Measurements from ENCODE around the gene GXYLT1.

DNA sequence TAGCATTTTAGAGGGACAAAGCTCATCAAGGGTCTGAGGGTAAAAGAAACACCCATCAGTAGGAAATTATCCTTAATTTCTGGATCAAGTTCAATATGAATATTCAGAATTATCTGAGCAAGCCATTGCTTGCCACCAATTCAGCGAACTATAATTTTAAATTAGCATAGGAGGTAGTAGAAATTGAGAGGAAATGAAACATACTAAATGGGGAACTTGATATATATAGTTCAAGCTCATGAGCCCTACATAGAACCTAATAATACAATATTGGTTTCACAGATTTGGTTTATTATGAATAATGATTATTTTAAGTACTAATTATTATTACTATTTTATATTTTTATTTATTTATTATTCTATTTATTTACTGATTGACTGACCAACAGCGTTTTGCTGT, 42.1 kb upstream of the GXYLT1 start:
- TF ChIP-seq CTCF (conservative IDR thresholded peaks at IDR 0.05) (no peak), ZFX (IDR thresholded peaks at IDR 0.05) (no peak)

Measured in C4-2B (cell line).